ENCODE measurements around the gene HINT2. TPM values are rescaled to one million over a fixed set of nuclear protein-coding genes. Genes with fewer than 3 reads are reported as not detected.
A peak's percentile ranks its signal among the peaks of the same experiment; 100 is the strongest.

HINT2 gene
- total RNA-seq, 1 experiment from 2014 or later, result 45.4 TPM

GRCh38 chr9:35816708-35817107 lies 1.9 kb upstream of the HINT2 start:
- DNase-seq (ENCODE audit: unreplicated experiment), result no peak
- H3K36me3 Mint-ChIP-seq (ENCODE audit: insufficient read depth, unreplicated experiment), result no peaks in the 10 kb centered on the region
- peak overlapping the region; percentile 87 for H3K4me3 Mint-ChIP-seq (ENCODE audit: unreplicated experiment)
- ChIA-PET POLR2A (interaction anchor here (1.0 kb wide), 1 partner anchor 12 kb away, joined by 3 read pairs; the partner anchor contains the start of genes FAM221B and TMEM8B), CTCF (interaction anchor here (0.7 to 1.5 kb wide), 3 partner anchors 10 to 572 kb away, joined by 3 to 7 read pairs (median 3); no protein-coding TSS in a partner anchor)
- H3K9me3 Mint-ChIP-seq (ENCODE audit: unreplicated experiment), result no peaks in the 10 kb centered on the region
- intact Hi-C loops (cut with micrococcal nuclease), result no loop called here
- no TSS peak for BruUV-seq (replicated peaks)
- peaks cover 26% of the 10 kb centered on the region for H3K4me1 Mint-ChIP-seq (ENCODE audit: insufficient read depth, unreplicated experiment)
- peaks cover 11% of the 10 kb centered on the region for H3K27me3 Mint-ChIP-seq (ENCODE audit: insufficient read depth, unreplicated experiment)
- no peak overlapping the region for H3K27ac Mint-ChIP-seq (ENCODE audit: low read depth, unreplicated experiment)
- TF ChIP-seq CTCF (IDR thresholded peaks at IDR 0.05; ENCODE audit: unreplicated experiment), result no peak

GRCh38 chr9:35814106-35814840 lies 569 bp downstream of the HINT2 start:
- H3K4me3 Mint-ChIP-seq (ENCODE audit: unreplicated experiment), result peak overlapping the region; percentile 87
- peaks cover 7% of the 10 kb centered on the region for H3K36me3 Mint-ChIP-seq (ENCODE audit: insufficient read depth, unreplicated experiment)
- peak; percentile 6 for TF ChIP-seq CTCF (IDR thresholded peaks at IDR 0.05; ENCODE audit: unreplicated experiment)
- H3K27me3 Mint-ChIP-seq (ENCODE audit: insufficient read depth, unreplicated experiment), result peaks cover 11% of the 10 kb centered on the region
- POLR2A ChIA-PET, result interaction anchor here (0.6 to 2.1 kb wide), 29 partner anchors 8 to 340 kb away, joined by 3 to 16 read pairs (median 4); partner anchors contain the start of genes CCDC107, CREB3, FAM221B and GBA2
- H3K4me1 Mint-ChIP-seq (ENCODE audit: insufficient read depth, unreplicated experiment), result peaks cover 20% of the 10 kb centered on the region
- no peaks in the 10 kb centered on the region for H3K9me3 Mint-ChIP-seq (ENCODE audit: unreplicated experiment)
- BruUV-seq (replicated peaks), result no TSS peak
- CTCF ChIA-PET, result interaction anchor here (0.6 to 4.4 kb wide), 20 partner anchors 8 to 241 kb away, joined by 3 to 33 read pairs (median 4); no protein-coding TSS in a partner anchor
- intact Hi-C loops (cut with micrococcal nuclease), result loop anchor here (2.0 kb wide), 1 partner anchor 167 kb away; no protein-coding TSS in a partner anchor
- H3K27ac Mint-ChIP-seq (ENCODE audit: low read depth, unreplicated experiment), result peak overlapping the region; percentile 84
- peak; percentile 59 for DNase-seq (ENCODE audit: unreplicated experiment)

- Mint-ChIP-seq H3K36me3 (ENCODE audit: insufficient read depth, unreplicated experiment) (peaks cover 14% of the 10 kb centered on the region), H3K4me1 (ENCODE audit: insufficient read depth, unreplicated experiment) (peaks cover 20% of the 10 kb centered on the region), H3K27me3 (ENCODE audit: insufficient read depth, unreplicated experiment) (peaks cover 11% of the 10 kb centered on the region), H3K9me3 (ENCODE audit: unreplicated experiment) (no peaks in the 10 kb centered on the region), H3K27ac (ENCODE audit: low read depth, unreplicated experiment) (no peak overlapping the region), H3K4me3 (ENCODE audit: unreplicated experiment) (peak overlapping the region; percentile 28)
- intact Hi-C loops (cut with micrococcal nuclease), result loop anchor here (2.0 kb wide), 1 partner anchor 167 kb away; no protein-coding TSS in a partner anchor
- DNase-seq (ENCODE audit: unreplicated experiment), result peak; percentile 56
- CTCF ChIA-PET, result interaction anchor here (0.6 to 4.4 kb wide), 21 partner anchors 7 to 241 kb away, joined by 3 to 33 read pairs (median 4); partner anchors contain the start of genes ARHGEF39 and NPR2
- POLR2A ChIA-PET, result interaction anchor here (0.7 to 2.1 kb wide), 25 partner anchors 9 to 259 kb away, joined by 3 to 16 read pairs (median 4); partner anchors contain the start of genes CCDC107, CREB3, GBA2 and HRCT1
- peak; percentile 17 for TF ChIP-seq CTCF (IDR thresholded peaks at IDR 0.05; ENCODE audit: unreplicated experiment)
- no TSS peak for BruUV-seq (replicated peaks)
These were observed 1.3 kb downstream of the HINT2 start for GRCh38 chr9:35813434-35814105.
